ENCODE results near the gene TEX51.

TEX51 gene

DNA sequence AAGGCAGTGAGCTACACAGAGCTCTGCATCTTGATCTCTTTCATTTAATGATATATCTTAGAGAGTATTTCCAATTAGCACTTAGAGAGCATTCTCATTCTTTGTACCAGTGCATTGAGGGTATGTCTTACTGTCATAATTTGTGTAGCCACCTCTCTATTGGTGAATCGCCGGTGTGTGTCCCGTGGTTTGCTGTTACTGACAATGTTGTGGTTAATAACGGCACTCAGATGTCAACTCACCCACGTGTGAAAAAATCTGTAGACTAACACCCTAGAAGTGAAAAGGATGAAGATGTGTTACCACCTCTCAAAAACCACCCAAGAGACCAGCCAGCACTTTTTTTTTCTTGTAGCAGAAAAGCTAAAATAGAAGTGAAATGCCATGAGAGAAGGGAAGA is 37.1 kb downstream of the TEX51 start:
- TF ChIP-seq CTCF (conservative IDR thresholded peaks at IDR 0.05; ENCODE audit: low read length), result no peak
- no peak overlapping the region for H3K4me3 ChIP-seq (ENCODE audit: low read length)
- no peak for DNase-seq (ENCODE audit: low read depth)

DNA sequence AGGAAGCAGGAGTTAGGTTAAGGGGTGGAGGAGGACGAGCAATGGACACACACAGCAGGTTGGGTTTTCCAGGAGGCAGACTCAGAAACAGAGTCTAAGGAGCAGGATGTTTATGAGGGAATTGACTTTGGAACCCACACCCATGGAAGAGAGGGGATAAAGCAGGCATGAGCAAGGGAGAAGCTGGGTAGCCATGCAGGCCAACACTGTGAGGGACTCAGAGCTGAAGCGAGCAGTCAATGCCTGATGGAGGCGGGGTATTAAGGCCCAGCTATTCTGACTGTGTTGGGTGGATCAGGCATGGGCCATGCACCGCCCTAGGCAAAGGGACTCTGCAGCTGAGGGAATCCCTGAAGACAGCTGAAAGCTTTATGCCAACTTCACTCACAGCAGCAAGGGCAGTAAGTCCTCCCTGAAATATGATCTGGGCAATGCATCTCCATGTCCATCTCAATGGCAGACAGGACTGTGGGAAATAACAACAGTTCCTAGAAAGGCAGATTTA is 37.6 kb downstream of the TEX51 start:
- H3K4me3 ChIP-seq (ENCODE audit: low read length), result no peak overlapping the region
- no peak for DNase-seq (ENCODE audit: low read depth)
- TF ChIP-seq CTCF (conservative IDR thresholded peaks at IDR 0.05; ENCODE audit: low read length), result no peak

DNA sequence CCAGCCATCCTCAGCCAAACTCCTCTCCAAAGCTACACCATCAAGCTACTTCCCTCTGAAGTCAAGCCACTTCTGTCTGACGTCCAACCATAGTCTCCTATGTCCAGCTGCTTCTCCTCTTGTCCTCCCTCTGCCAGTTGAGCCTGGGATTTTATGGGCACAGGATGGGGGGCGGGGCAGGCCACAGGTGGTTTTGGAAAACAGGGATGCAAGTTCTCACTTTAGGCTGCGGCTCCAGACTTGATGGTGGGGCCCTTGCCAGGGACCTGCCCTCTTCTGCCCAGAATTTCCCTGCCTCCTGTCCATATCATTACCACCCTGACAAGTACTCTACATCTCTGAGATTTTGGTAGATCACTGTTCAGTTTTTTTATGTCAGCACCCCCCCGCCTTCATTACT is 41.6 kb downstream of the TEX51 start:
- TF ChIP-seq CTCF (conservative IDR thresholded peaks at IDR 0.05; ENCODE audit: low read length), result no peak
- H3K4me3 ChIP-seq (ENCODE audit: low read length), result no peak overlapping the region
- DNase-seq (ENCODE audit: low read depth), result no peak

DNA sequence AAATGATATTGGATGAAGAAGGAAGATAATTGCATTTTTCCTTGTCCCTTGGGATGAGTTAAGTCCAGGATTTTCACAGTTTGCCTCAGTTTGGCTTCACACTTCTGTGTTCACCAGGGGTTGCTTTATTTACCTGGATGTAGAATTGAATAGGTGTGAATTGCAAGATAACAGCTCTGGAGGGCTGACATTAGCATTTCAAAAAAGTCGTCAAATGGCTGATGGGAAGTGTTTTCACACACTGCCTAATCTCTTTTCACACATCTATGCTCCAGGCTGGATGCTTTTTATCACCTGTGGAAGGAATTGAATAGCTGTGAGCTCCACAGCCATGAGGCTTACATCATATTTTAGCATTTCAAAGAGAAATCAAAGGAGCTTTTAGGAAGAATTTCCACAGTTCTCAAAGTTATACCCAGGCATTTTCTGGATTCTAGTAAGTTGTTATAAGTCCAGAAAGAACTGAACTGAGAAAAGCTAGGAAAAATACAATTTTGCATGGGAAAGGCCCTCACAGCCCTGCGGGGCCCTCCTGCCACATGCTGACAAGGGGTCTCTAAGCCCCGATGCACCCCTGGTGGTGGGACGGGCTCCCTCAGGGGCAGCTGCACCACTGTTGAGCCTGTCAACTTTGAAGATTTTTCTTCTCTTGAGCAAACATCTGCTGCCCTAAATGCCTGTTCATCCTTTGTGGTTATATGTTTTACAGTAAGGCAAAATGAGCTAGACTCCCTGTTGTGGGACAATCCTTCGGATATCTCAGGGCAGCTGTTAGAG is 43.9 kb downstream of the TEX51 start:
- no peak for DNase-seq (ENCODE audit: low read depth)
- no peak overlapping the region for H3K4me3 ChIP-seq (ENCODE audit: low read length)
- TF ChIP-seq CTCF (conservative IDR thresholded peaks at IDR 0.05; ENCODE audit: low read length), result no peak

DNA sequence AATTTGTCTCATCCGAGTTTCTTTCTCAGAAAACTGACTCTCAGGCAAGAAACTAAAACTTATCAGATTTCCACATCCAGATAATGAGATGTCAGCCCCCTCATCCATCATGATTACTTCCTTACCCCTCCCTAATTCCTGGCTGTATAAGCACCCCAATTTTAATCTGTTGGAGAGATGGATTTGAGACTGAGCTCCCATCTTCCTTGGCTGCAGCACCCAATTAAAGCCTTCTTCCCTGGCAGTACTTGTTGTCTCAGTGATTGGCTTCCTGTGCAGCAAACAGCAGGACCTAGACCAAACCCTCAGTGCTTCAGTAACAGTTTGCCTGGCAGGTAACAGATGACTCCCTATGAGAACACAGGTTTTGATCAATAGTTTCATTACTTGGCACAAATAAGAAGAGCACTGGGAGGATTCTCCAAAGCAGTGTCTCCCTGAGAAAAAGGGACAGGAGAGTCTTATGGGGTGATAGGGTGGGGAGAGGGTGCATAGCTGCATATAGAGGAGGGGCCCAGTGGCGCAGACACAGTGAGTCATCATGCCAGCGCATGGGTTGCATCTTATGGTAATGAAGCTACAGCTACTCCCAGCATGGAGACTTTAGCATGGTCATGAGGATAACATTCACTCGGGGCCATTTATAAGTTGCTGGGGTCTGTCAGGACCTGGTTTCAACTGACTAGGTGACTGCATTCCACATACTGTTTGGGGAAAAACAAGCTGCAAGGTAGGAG is 45.1 kb downstream of the TEX51 start:
- no peak overlapping the region for H3K4me3 ChIP-seq (ENCODE audit: low read length)
- no peak for DNase-seq (ENCODE audit: low read depth)
- no peak for TF ChIP-seq CTCF (conservative IDR thresholded peaks at IDR 0.05; ENCODE audit: low read length)

DNA sequence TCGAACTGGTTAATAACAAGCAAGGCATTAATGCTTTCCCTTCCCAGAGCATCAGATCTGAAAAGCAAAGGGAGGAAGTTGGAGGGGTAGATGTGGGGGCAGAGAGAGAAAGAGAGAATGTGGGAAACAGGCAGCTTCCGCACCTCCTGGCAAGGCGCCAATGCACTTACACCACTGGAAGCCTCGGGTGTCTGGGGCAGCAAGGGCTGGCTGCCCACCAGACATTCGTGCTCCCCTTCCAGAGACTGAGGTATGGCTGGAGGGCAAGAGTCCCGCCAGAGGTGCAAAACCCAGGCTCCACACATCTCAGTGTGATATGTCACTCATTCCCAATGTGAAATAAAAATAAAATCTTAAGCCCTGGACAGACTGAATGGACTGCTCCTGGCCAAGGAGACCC is 46.4 kb downstream of the TEX51 start:
- H3K4me3 ChIP-seq (ENCODE audit: low read length), result no peak overlapping the region
- DNase-seq (ENCODE audit: low read depth), result no peak
- no peak for TF ChIP-seq CTCF (conservative IDR thresholded peaks at IDR 0.05; ENCODE audit: low read length)

Measured in AG10803 (cell line).